ENCODE measurements around the gene MOB1B.

DNA sequence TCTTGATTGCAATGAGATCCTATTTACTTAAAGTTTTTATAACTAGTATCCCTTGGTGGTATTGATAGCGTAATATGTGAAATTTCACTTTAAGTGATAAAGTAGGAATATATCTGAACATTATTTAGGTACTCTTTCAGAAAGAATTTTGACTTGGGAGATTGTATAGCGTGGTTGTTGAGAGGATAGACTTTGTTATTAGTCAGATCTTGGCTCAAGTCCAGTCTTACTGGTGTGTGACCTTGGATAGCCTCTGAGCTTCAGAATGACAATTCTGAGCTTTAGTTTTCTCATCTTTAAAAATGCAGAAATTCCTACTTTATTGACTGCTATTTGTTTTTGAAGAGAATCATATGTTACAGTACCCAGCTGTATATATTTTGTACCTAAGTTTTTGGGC lies 123.9 kb downstream of the MOB1B start:
- TF ChIP-seq POLR2A (IDR thresholded peaks at IDR 0.05) (no peak), CTCF (IDR thresholded peaks at IDR 0.05) (no peak), POLR2AphosphoS5 (IDR thresholded peaks at IDR 0.05) (no peak)
